ENCODE results near the gene SMC1A.

SMC1A gene

GRCh38 chrX:53362449-53362848 lies 60.0 kb downstream of the SMC1A start:
- ATAC-seq: no peak
- TF ChIP-seq SNAI2 (CRISPR knock-in tag; IDR thresholded peaks at IDR 0.05) (no peak), ZNF565 (CRISPR knock-in tag; conservative IDR thresholded peaks at IDR 0.05; ENCODE audit: low read depth) (no peak), ARNTL (CRISPR knock-in tag; IDR thresholded peaks at IDR 0.05; ENCODE audit: borderline replicate concordance, low read depth) (no peak), TCF4 (CRISPR knock-in tag; IDR thresholded peaks at IDR 0.05; ENCODE audit: borderline replicate concordance) (no peak), ZFP30 (CRISPR knock-in tag; IDR thresholded peaks at IDR 0.05) (no peak), OSR1 (CRISPR knock-in tag; IDR thresholded peaks at IDR 0.05) (no peak), TSHZ2 (CRISPR knock-in tag; IDR thresholded peaks at IDR 0.05) (no peak), ZC3H10 (CRISPR knock-in tag; IDR thresholded peaks at IDR 0.05) (no peak), ESRRG (CRISPR knock-in tag; IDR thresholded peaks at IDR 0.05) (no peak), PPARA (CRISPR knock-in tag; IDR thresholded peaks at IDR 0.05; ENCODE audit: borderline replicate concordance) (no peak)
- TF ChIP-seq, protein P1, sequence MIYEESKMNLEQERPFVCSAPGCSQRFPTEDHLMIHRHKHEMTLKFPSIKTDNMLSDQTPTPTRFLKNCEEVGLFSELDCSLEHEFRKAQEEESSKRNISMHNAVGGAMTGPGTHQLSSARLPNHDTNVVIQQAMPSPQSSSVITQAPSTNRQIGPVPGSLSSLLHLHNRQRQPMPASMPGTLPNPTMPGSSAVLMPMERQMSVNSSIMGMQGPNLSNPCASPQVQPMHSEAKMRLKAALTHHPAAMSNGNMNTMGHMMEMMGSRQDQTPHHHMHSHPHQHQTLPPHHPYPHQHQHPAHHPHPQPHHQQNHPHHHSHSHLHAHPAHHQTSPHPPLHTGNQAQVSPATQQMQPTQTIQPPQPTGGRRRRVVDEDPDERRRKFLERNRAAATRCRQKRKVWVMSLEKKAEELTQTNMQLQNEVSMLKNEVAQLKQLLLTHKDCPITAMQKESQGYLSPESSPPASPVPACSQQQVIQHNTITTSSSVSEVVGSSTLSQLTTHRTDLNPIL (CRISPR knock-in tag; IDR thresholded peaks at IDR 0.05; ENCODE audit: low read depth): no peak

- TF ChIP-seq TOX (CRISPR knock-in tag; IDR thresholded peaks at IDR 0.05; ENCODE audit: borderline replicate concordance) (no peak), ZNF565 (CRISPR knock-in tag; conservative IDR thresholded peaks at IDR 0.05; ENCODE audit: low read depth) (no peak), ESRRG (CRISPR knock-in tag; IDR thresholded peaks at IDR 0.05) (no peak), CSDC2 (CRISPR knock-in tag; IDR thresholded peaks at IDR 0.05) (no peak), OSR1 (CRISPR knock-in tag; IDR thresholded peaks at IDR 0.05) (no peak), ARNTL (CRISPR knock-in tag; IDR thresholded peaks at IDR 0.05; ENCODE audit: borderline replicate concordance, low read depth) (no peak), BACH2 (CRISPR knock-in tag; IDR thresholded peaks at IDR 0.05; ENCODE audit: borderline replicate concordance) (no peak)
- ATAC-seq: peak; percentile 44
Observed at GRCh38 chrX:53357799-53358530, 64.5 kb downstream of the SMC1A start.

GRCh38 chrX:53356186-53356585 lies 66.3 kb downstream of the SMC1A start:
- TF ChIP-seq ISL1 (CRISPR knock-in tag; IDR thresholded peaks at IDR 0.05): no peak
- TF ChIP-seq, protein P2, sequence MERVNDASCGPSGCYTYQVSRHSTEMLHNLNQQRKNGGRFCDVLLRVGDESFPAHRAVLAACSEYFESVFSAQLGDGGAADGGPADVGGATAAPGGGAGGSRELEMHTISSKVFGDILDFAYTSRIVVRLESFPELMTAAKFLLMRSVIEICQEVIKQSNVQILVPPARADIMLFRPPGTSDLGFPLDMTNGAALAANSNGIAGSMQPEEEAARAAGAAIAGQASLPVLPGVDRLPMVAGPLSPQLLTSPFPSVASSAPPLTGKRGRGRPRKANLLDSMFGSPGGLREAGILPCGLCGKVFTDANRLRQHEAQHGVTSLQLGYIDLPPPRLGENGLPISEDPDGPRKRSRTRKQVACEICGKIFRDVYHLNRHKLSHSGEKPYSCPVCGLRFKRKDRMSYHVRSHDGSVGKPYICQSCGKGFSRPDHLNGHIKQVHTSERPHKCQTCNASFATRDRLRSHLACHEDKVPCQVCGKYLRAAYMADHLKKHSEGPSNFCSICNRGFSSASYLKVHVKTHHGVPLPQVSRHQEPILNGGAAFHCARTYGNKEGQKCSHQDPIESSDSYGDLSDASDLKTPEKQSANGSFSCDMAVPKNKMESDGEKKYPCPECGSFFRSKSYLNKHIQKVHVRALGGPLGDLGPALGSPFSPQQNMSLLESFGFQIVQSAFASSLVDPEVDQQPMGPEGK (CRISPR knock-in tag; IDR thresholded peaks at IDR 0.05; ENCODE audit: borderline replicate concordance): no peak
- TF ChIP-seq, protein P3, sequence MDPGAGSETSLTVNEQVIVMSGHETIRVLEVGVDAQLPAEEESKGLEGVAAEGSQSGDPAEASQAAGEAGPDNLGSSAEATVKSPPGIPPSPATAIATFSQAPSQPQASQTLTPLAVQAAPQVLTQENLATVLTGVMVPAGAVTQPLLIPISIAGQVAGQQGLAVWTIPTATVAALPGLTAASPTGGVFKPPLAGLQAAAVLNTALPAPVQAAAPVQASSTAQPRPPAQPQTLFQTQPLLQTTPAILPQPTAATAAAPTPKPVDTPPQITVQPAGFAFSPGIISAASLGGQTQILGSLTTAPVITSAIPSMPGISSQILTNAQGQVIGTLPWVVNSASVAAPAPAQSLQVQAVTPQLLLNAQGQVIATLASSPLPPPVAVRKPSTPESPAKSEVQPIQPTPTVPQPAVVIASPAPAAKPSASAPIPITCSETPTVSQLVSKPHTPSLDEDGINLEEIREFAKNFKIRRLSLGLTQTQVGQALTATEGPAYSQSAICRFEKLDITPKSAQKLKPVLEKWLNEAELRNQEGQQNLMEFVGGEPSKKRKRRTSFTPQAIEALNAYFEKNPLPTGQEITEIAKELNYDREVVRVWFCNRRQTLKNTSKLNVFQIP (CRISPR knock-in tag; IDR thresholded peaks at IDR 0.05; ENCODE audit: borderline replicate concordance, low read depth): no peak
- no peak for TF ChIP-seq TSHZ2 (CRISPR knock-in tag; IDR thresholded peaks at IDR 0.05)
- peak; percentile 30; the same call in 1 of the 3 replicates for ATAC-seq

All from SK-N-SH treated with all-trans-retinoic acid at 6 μM for 48 hours (cell line).